Panc1 (cell line): ENCODE data around the gene FKRP. TPM values are rescaled to one million over a fixed set of nuclear protein-coding genes. Genes with fewer than 3 reads are reported as not detected.

ENCODE experiments used
- ATAC-seq: fragments of 200-7000 bp; cut with Tn5 transposase; 2 replicates; pipeline ENCODE4 v1.9.1; 2020; ENCODE audit warnings: mild to moderate bottlenecking, moderate library complexity
- BruUV-seq: library from RNA; stranded (reverse); fragments of 400-500 nt; replicated peaks from 2 replicates; lab custom pipeline; 2021; lab: Mats Ljungman, UMichigan
- CTCF ChIA-PET: fragments of 300-600 bp; sonication (Branson Sonifier 250); formaldehyde crosslinking; loops from one replicate; lab custom pipeline; 2022; ENCODE audit warnings: antibody characterized with exemption; lab: Charles Lee
- POLR2A ChIA-PET: fragments of 300-600 bp; sonication (Branson Sonifier 250); formaldehyde crosslinking; loops from one replicate; lab custom pipeline; 2022; ENCODE audit warnings: antibody characterized with exemption; lab: Charles Lee
- DNase-seq: peaks from one replicate; pipeline ENCODE4 v3.0.0-alpha.2; 2010; ENCODE audit warnings: low read depth, low spot score
- H3K27ac ChIP-seq: 2 replicates; pipeline ENCODE4 v1.5.1; 2011; ENCODE audit warnings: mild to moderate bottlenecking, low read length, inconsistent platforms
- H3K27me3 ChIP-seq: fragments of 200-500 bp; sonication (Bioruptor generic); 2 replicates; pipeline ENCODE4 v1.6.0; 2014; ENCODE audit warnings: low read length, inconsistent platforms; ENCODE audit not compliant: control insufficient read depth, insufficient read depth
- H3K36me3 ChIP-seq: fragments of 200-500 bp; sonication (Bioruptor generic); 2 replicates; pipeline ENCODE4 v1.5.1; 2014; ENCODE audit warnings: inconsistent platforms, mild to moderate bottlenecking, low read length, moderate library complexity; ENCODE audit not compliant: control insufficient read depth, insufficient read depth
- H3K4me1 ChIP-seq: 2 replicates; pipeline ENCODE4 v1.5.1; 2011; ENCODE audit warnings: inconsistent platforms, mild to moderate bottlenecking, low read length, moderate library complexity; ENCODE audit not compliant: control insufficient read depth, insufficient read depth
- H3K4me3 ChIP-seq, 2 experiments: 2 replicates each; pipeline ENCODE4 v1.5.1; 2011 to 2012; ENCODE audit warnings: low read depth in 2 of 2, low read length in 2 of 2, mild to moderate bottlenecking in 2 of 2, inconsistent platforms in 1 of 2, moderate library complexity in 1 of 2
- H3K9me3 ChIP-seq: fragments of 200-500 bp; sonication (Bioruptor generic); 2 replicates; pipeline ENCODE4 v1.5.1; 2014; ENCODE audit warnings: low read depth, mild to moderate bottlenecking, inconsistent platforms, low read length, moderate library complexity; ENCODE audit not compliant: control insufficient read depth, insufficient read depth
- POLR2AphosphoS5 ChIP-seq: IDR thresholded peaks from 2 replicates; pipeline ENCODE4 v1.6.1; 2012; ENCODE audit warnings: mild to moderate bottlenecking, low read depth, low read length, moderate library complexity
- SIN3A ChIP-seq: IDR thresholded peaks from 2 replicates; pipeline ENCODE4 v1.6.1; 2012; ENCODE audit warnings: low read depth, mild to moderate bottlenecking, low read length, moderate library complexity, borderline replicate concordance; ENCODE audit not compliant: insufficient read depth
- TCF7L2 ChIP-seq: IDR thresholded peaks from 2 replicates; pipeline ENCODE4 v1.6.1; 2011; ENCODE audit warnings: mild to moderate bottlenecking, low read depth, low read length, inconsistent platforms
- in situ Hi-C: cut with HindIII; loops from 2 replicates; pipeline ENCODE4 v1.10.0; 2016; ENCODE audit warnings: low sequenced_read_pairs, low pct_unique_long_range_greater_than_20kb
- intact Hi-C: fragments of 100-400 bp; cut with micrococcal nuclease; formaldehyde crosslinking; loops from one replicate; pipeline ENCODE4 v1.10.0; 2022; ENCODE audit not compliant: unreplicated experiment
- total RNA-seq: library from RNA; stranded (reverse); gene quantifications from one replicate; pipeline ENCODE4 v1.2.1, GENCODE V29; 2021; ENCODE audit not compliant: unreplicated experiment
- TF ChIP-seq, protein P1 (sequence below): fragments of 450-650 bp; IDR thresholded peaks from 2 replicates; pipeline ENCODE4 v1.5.1; 2017; ENCODE audit warnings: mild to moderate bottlenecking
- TF ChIP-seq, protein P2 (sequence below), 2 experiments: IDR thresholded peaks; 2 replicates each; pipeline ENCODE4 v1.6.1; 2011 to 2012; ENCODE audit warnings: low read depth in 2 of 2, control low read depth in 1 of 2, low read length in 1 of 2, mild to moderate bottlenecking in 1 of 2, moderate library complexity in 1 of 2; ENCODE audit not compliant: insufficient read depth in 1 of 2

Gene FKRP
- total RNA-seq, 1 experiment from 2014 or later, result 21.6 TPM

DNA sequence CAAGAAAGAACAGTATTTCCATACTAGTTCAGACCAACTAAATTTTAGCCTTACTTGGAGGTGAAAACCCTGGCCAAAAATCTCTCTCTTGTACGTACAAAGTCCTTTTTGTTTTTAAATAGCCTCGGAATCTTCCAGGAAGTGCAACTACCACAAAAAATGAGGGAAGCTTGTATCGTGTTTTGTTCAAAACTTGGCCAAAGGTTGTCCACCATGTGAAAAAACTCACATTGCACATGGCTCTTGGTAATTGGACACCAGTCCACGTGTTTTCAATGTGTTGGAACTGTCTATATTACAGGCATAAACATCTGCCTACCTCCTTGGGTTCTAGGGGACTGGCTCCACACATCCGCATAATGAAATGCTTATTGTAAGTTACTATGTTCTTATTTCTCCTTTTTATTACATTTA is 15.6 kb downstream of the FKRP start:
- intact Hi-C loops, result no loop called here
- ATAC-seq (no peak), DNase-seq (no peak)
- Histone ChIP-seq H3K4me3 (no peak overlapping the region), H3K27me3 (no peaks in the 10 kb centered on the region), H3K27ac (no peak overlapping the region), H3K4me1 (no peaks in the 10 kb centered on the region), H3K36me3 (no peaks in the 10 kb centered on the region), H3K9me3 (no peaks in the 10 kb centered on the region)
- ChIA-PET POLR2A (interaction anchor here (0.7 kb wide), 1 partner anchor 23 kb away, joined by 12 read pairs; no protein-coding TSS in a partner anchor), CTCF (no interaction called here)
- no TSS peak for BruUV-seq
- in situ Hi-C loops, result no loop called here
- no peak for TF ChIP-seq SIN3A
- TF ChIP-seq, protein P1, sequence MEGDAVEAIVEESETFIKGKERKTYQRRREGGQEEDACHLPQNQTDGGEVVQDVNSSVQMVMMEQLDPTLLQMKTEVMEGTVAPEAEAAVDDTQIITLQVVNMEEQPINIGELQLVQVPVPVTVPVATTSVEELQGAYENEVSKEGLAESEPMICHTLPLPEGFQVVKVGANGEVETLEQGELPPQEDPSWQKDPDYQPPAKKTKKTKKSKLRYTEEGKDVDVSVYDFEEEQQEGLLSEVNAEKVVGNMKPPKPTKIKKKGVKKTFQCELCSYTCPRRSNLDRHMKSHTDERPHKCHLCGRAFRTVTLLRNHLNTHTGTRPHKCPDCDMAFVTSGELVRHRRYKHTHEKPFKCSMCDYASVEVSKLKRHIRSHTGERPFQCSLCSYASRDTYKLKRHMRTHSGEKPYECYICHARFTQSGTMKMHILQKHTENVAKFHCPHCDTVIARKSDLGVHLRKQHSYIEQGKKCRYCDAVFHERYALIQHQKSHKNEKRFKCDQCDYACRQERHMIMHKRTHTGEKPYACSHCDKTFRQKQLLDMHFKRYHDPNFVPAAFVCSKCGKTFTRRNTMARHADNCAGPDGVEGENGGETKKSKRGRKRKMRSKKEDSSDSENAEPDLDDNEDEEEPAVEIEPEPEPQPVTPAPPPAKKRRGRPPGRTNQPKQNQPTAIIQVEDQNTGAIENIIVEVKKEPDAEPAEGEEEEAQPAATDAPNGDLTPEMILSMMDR, result no peak
- TF ChIP-seq TCF7L2, result no peak
- TF ChIP-seq, protein P2, sequence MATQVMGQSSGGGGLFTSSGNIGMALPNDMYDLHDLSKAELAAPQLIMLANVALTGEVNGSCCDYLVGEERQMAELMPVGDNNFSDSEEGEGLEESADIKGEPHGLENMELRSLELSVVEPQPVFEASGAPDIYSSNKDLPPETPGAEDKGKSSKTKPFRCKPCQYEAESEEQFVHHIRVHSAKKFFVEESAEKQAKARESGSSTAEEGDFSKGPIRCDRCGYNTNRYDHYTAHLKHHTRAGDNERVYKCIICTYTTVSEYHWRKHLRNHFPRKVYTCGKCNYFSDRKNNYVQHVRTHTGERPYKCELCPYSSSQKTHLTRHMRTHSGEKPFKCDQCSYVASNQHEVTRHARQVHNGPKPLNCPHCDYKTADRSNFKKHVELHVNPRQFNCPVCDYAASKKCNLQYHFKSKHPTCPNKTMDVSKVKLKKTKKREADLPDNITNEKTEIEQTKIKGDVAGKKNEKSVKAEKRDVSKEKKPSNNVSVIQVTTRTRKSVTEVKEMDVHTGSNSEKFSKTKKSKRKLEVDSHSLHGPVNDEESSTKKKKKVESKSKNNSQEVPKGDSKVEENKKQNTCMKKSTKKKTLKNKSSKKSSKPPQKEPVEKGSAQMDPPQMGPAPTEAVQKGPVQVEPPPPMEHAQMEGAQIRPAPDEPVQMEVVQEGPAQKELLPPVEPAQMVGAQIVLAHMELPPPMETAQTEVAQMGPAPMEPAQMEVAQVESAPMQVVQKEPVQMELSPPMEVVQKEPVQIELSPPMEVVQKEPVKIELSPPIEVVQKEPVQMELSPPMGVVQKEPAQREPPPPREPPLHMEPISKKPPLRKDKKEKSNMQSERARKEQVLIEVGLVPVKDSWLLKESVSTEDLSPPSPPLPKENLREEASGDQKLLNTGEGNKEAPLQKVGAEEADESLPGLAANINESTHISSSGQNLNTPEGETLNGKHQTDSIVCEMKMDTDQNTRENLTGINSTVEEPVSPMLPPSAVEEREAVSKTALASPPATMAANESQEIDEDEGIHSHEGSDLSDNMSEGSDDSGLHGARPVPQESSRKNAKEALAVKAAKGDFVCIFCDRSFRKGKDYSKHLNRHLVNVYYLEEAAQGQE (IDR thresholded peaks at IDR 0.05; ENCODE audit: insufficient read depth in 1 of 2, low read depth in 2 of 2, low read length in 1 of 2), result no peak

DNA sequence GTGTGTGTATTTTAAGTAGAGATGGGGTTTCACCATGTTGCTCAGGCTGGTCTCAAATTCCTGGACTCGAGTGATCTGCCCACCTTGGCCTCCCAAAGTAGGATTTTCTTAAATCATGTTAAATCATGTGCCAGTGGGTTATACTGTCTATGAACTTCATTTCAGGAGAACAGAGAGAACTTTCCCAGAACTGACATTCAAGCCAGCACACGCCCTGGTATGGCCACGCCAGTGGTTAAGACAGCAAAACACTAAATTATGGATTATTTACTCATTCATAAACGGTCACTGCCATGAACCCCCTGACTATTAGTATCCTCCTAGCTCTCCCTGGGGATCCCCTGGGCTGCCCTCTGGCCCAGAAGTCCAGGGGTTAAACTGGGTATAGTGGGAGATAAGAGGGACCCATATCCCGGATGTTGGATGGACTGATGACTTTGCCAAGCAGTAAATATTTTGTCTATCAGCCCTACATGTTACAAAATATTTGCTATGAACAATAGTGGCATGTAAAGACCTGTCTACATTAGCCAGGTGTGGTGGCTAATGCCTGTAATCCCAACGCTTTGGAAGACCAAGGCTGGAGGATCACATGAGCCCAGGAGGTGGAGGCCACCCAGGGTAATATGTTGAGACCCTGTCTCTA is 16.5 kb downstream of the FKRP start:
- Histone ChIP-seq H3K27ac (no peak overlapping the region), H3K27me3 (no peaks in the 10 kb centered on the region), H3K4me1 (no peaks in the 10 kb centered on the region), H3K4me3 (no peak overlapping the region), H3K36me3 (no peaks in the 10 kb centered on the region), H3K9me3 (no peaks in the 10 kb centered on the region)
- in situ Hi-C loops (no loop called here), intact Hi-C loops (no loop called here)
- no peak for TF ChIP-seq TCF7L2
- ATAC-seq (no peak), DNase-seq (no peak)
- no TSS peak for BruUV-seq
- POLR2A ChIA-PET, result interaction anchor here (0.7 kb wide), 1 partner anchor 22 kb away, joined by 12 read pairs; no protein-coding TSS in a partner anchor
- CTCF ChIA-PET, result no interaction called here

DNA sequence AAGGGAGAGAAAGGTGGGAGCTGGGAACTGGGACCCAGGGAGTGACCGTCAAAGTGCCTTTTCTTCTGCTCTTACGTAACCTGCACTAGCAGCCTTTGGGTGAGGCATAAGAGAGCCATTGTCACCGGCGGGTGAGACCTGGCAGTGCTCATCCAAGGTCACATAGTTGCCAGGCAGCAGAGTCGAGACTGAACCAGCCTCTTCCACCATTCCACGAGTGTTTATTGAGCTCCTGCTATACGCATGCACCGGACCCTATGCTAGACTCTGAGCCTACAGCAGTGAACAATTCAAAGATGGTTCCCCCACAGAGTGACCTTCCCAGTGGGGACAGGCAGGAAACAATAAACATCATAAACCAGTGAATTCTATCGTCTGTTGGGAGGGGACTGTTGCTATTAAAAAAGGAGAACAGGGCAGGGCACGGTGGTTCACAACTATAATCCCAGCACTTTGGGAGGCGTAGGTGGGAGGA is 19.0 kb downstream of the FKRP start:
- TF ChIP-seq SIN3A (no peak), TCF7L2 (no peak), POLR2AphosphoS5 (no peak)
- TF ChIP-seq, protein P2 (IDR thresholded peaks at IDR 0.05; ENCODE audit: insufficient read depth in 1 of 2, low read depth in 2 of 2, low read length in 1 of 2), result no peak
- TF ChIP-seq, protein P1, result no peak
- BruUV-seq, result no TSS peak

More for the DNA sequence above, 19.0 kb downstream of the FKRP start:
- H3K4me1 ChIP-seq, result no peaks in the 10 kb centered on the region
- H3K27ac ChIP-seq, result no peak overlapping the region
- POLR2A ChIA-PET, result interaction anchor here (0.5 kb wide), 1 partner anchor 268 kb away, joined by 3 read pairs; no protein-coding TSS in a partner anchor
- intact Hi-C loops (no loop called here), in situ Hi-C loops (no loop called here)
- H3K27me3 ChIP-seq, result no peaks in the 10 kb centered on the region
- no peak overlapping the region for H3K4me3 ChIP-seq
- ATAC-seq (no peak), DNase-seq (no peak)
- CTCF ChIA-PET, result interaction anchor here (0.5 to 0.6 kb wide), 3 partner anchors 9 to 76 kb away, joined by 3 to 7 read pairs (median 3); no protein-coding TSS in a partner anchor
- H3K9me3 ChIP-seq, result no peaks in the 10 kb centered on the region
- H3K36me3 ChIP-seq, result no peaks in the 10 kb centered on the region
